Lower leg skin (tissue), 3 donors: Measurements from ENCODE around the gene ANGPTL5.

Source experiments
- POLR2A ChIP-seq, 2 donors: fragments of 450-650 bp; IDR thresholded peaks; one replicate each; pipeline ENCODE4 v1.6.1; 2016 to 2017; ENCODE audit warnings: antibody characterized with exemption in 2 of 2, mild to moderate bottlenecking in 1 of 2, moderate library complexity in 1 of 2
- TF ChIP-seq, protein P1 (sequence below), 3 donors: fragments of 450-650 bp; IDR thresholded peaks; one replicate each; pipeline ENCODE4 v1.5.1; 2016; ENCODE audit warnings: antibody characterized with exemption in 3 of 3, mild to moderate bottlenecking in 3 of 3, moderate library complexity in 2 of 3

DNA sequence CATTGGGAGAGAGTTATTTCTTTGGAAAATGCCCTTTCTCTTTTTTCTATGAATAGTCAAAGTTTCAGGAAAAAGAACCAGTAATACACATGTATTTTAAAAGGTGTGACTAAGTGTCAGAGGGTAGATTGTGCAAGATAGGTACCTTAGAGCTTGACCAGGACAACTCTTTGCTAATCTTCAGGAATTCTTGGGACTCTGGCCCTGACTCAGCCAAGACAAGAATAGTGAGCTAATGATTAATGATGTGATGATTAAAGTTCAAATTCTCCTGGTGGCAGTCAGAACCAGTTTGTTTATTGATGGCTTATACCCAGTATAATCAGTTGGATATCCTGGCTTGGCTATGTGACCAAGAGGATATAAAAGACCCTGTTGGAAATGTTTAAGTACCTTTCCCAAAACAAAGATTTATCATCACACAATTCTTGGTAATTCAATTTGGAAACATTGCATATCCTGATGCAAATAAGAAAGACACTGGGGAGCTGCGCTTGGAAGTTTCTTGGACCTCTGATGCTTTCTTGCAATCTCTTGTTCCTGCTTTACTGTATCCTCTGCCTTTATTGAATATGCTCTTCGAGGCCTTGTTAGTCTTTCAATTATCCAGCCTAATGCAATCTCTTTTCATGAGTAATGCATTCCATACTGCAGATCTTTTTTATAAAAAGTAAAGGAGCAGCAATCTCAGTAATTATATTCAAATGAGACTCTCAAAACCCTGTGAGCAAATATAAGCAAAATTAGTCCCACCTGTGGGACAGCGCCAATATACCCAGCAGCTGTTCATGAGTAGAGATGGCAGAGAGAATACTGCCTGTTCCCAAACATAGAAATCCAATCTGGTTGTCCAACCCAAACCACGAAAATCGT is 49.5 kb downstream of the ANGPTL5 start:
- no peak for TF ChIP-seq POLR2A (IDR thresholded peaks at IDR 0.05)
- TF ChIP-seq, protein P1, sequence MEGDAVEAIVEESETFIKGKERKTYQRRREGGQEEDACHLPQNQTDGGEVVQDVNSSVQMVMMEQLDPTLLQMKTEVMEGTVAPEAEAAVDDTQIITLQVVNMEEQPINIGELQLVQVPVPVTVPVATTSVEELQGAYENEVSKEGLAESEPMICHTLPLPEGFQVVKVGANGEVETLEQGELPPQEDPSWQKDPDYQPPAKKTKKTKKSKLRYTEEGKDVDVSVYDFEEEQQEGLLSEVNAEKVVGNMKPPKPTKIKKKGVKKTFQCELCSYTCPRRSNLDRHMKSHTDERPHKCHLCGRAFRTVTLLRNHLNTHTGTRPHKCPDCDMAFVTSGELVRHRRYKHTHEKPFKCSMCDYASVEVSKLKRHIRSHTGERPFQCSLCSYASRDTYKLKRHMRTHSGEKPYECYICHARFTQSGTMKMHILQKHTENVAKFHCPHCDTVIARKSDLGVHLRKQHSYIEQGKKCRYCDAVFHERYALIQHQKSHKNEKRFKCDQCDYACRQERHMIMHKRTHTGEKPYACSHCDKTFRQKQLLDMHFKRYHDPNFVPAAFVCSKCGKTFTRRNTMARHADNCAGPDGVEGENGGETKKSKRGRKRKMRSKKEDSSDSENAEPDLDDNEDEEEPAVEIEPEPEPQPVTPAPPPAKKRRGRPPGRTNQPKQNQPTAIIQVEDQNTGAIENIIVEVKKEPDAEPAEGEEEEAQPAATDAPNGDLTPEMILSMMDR (IDR thresholded peaks at IDR 0.05): no peak
